Aorta (tissue), 5 donors: Measurements from ENCODE around the gene CLEC4F. TPM values are rescaled to one million over a fixed set of nuclear protein-coding genes. Genes with fewer than 3 reads are reported as not detected.

ENCODE experiments used
- ATAC-seq: fragments of 200-7000 bp; cut with Tn5 transposase; one replicate; pipeline ENCODE4 v1.9.1; 2022; ENCODE audit warnings: moderate library complexity; ENCODE audit not compliant: low FRiP score
- DNase-seq, 2 donors: peaks; one replicate each; pipeline ENCODE4 v3.0.0-alpha.2; 2020
- H3K27ac ChIP-seq, 2 donors: one replicate each; pipeline ENCODE4 v1.5.1; 2013; ENCODE audit warnings: low read length in 2 of 2, mild to moderate bottlenecking in 2 of 2, moderate library complexity in 2 of 2, control low read depth in 1 of 2, inconsistent platforms in 1 of 2, low read depth in 1 of 2
- H3K27me3 ChIP-seq, 2 donors: one replicate each; pipeline ENCODE4 v1.6.1; 2013; ENCODE audit warnings: control low read depth in 1 of 2, low read length in 1 of 2, mild to moderate bottlenecking in 1 of 2, moderate library complexity in 1 of 2; ENCODE audit not compliant: insufficient read depth in 2 of 2, control insufficient read depth in 1 of 2
- H3K36me3 ChIP-seq, 2 donors: one replicate each; pipeline ENCODE4 v1.6.1; 2013; ENCODE audit warnings: control low read depth in 1 of 2, low read length in 1 of 2, mild to moderate bottlenecking in 1 of 2; ENCODE audit not compliant: insufficient read depth in 2 of 2, control insufficient read depth in 1 of 2
- H3K4me1 ChIP-seq, 2 donors: one replicate each; pipeline ENCODE4 v1.6.1; 2013; ENCODE audit warnings: low read length in 2 of 2, control low read depth in 1 of 2, mild to moderate bottlenecking in 1 of 2, moderate library complexity in 1 of 2; ENCODE audit not compliant: insufficient read depth in 2 of 2, control insufficient read depth in 1 of 2
- H3K4me3 ChIP-seq, 2 donors: one replicate each; pipeline ENCODE4 v1.5.1; 2013; ENCODE audit warnings: low read length in 2 of 2, control low read depth in 1 of 2, mild to moderate bottlenecking in 1 of 2
- H3K9me3 ChIP-seq: one replicate; pipeline ENCODE4 v1.6.1; 2013; ENCODE audit warnings: mild to moderate bottlenecking, low read length; ENCODE audit not compliant: control insufficient read depth
- WGBS, 2 donors: extraction: QIAGEN DNeasy Blood & Tissue Kit; methylation state at CpG; one replicate each; pipeline ENCODE4 v1.1.7; 2013; 5-methylcytosine and 5-hydroxymethylcytosine counted together
- intact Hi-C, 2 donors: fragments of 100-400 bp; cut with DNase I; formaldehyde crosslinking; loops; one replicate each; pipeline versions ENCODE4 v1.14.2 to v1.15.0; 2022
- polyA plus RNA-seq, 2 donors: library from polyadenylated mRNA; stranded (reverse); fragments of 200-250 nt; gene quantifications; one replicate each; pipeline ENCODE4 v1.2.3, GENCODE V29; 2013
- total RNA-seq, 2 donors: library from RNA; stranded (reverse); fragmentation: NEBNext Ultra II Directional; extraction: Animal tissue kit (Norgen Biotek cat#: 25700); gene quantifications; one replicate each; pipeline ENCODE4 v1.2.1, GENCODE V29; 2021
- donor health status: healthy with polysubstance abuse.
- donor health status: Bipolar disorder and iron deficiency.
- donor health status: DM: no; HTN: no; CAD: no.
- donor health status: DM: no; HTN: no; CAD: no.
- donor health status: DM: yes; HTN: yes; CAD: no.

Gene CLEC4F
- total and polyA plus RNA-seq, 4 donors, result 0.72 TPM; not detected in 3

DNA sequence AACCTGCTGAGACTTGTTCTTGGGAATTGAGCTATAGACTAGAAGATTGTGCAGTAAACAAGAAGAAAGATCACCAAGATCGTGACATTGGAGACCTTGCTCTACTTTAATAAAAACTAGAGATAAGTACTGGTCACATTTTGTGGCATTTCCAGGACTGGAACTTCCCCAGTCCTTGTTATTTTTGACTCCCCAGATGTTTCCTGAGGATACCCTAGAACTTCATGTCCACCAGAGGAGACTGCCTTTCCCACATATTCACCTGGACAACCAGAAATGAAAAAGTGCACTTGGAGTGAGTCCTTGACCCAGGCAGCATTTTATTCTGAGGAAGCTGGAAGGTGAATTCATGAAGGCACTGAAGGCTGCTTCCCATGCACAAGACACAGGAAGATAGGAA, 9.5 kb upstream of the CLEC4F start:
- 85 to 87% methylated on average over 1 of the region's 1 CpG for WGBS, 2 donors
- ATAC-seq, result no peak
- DNase-seq, result no peak
- H3K4me3 ChIP-seq, result no peak overlapping the region
- H3K9me3 ChIP-seq, result no peaks in the 10 kb centered on the region
- no peak overlapping the region for H3K27ac ChIP-seq
- no peaks in the 10 kb centered on the region for H3K36me3 ChIP-seq
- intact Hi-C loops, result no loop called here
- no peaks in the 10 kb centered on the region for H3K4me1 ChIP-seq
- no peaks in the 10 kb centered on the region for H3K27me3 ChIP-seq

DNA sequence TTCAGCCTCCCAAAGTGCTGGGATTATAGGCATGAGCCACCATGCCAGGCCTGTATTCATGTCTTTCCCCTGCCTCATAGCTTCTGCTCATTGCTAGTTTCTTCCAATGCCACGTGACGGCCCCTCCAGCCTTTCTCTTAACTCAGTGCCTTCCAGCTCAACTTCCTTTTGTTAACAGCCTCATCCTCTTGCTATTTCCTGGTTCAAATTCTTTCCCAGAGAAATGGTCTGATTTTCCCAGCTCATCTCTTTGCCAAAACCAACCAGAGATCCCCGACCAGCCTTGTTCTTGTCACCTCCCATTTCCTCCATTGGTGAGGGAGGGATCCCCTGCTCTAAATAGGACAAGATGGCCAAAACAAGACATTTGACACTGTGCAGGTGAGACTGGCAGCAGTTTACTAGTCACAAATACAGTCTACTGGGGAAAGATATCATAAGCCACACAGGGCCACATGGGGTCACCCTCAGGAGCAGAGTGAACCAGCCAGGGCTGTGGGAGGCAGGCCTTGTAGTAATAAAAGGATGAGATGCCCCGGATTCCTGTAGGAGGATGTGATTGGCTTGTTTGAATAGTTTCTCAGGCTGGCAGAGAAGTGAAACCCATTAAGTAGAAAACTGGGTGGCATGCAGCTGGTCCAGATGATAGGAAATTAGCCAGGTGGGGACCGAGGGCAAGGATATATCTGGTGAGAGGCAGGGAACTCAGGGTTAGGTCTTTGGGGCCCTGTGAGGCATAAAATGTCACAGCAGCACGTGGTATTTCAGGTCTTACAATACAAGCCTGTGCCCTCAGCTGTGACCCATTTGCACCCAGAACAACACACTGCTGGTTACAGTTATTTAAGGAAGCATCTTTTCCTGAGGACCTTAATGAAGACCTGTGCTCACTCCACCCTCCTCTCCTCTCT, 8.8 kb upstream of the CLEC4F start:
- Histone ChIP-seq H3K27ac (no peak overlapping the region), H3K9me3 (no peaks in the 10 kb centered on the region), H3K4me1 (no peaks in the 10 kb centered on the region), H3K27me3 (no peaks in the 10 kb centered on the region), H3K4me3 (no peak overlapping the region), H3K36me3 (no peaks in the 10 kb centered on the region)
- no peak for DNase-seq
- ATAC-seq, result no peak
- WGBS, 2 donors, result 69 to 75% methylated on average over 6 of the region's 6 CpGs
- intact Hi-C loops, result no loop called here

DNA sequence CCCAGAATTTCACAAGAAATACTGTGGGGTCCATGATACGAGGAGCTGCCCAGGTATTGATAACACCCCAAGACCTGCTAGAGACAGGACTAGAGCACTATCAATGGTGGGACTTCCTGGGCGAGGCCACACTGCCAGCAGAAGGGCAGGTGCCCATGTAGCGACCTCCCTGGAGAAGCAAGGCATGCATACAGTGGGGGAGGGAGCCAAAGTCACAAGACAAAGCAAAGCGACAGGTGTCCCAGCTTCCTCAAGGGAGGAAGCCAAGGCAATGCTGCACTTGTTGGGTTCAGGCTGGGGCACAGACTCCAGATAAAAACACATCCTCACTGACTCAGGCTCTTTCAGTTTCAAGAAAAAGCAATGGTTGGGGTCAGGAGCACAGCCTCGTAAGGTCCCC, 7.7 kb upstream of the CLEC4F start:
- H3K4me1 ChIP-seq, result no peaks in the 10 kb centered on the region
- ATAC-seq (no peak), DNase-seq (no peak)
- no peaks in the 10 kb centered on the region for H3K9me3 ChIP-seq
- H3K27me3 ChIP-seq, result no peaks in the 10 kb centered on the region
- 85 to 87% methylated on average over 5 of the region's 5 CpGs for WGBS, 2 donors
- H3K4me3 ChIP-seq, result no peak overlapping the region
- no peak overlapping the region for H3K27ac ChIP-seq
- no peaks in the 10 kb centered on the region for H3K36me3 ChIP-seq
- intact Hi-C loops, result no loop called here

DNA sequence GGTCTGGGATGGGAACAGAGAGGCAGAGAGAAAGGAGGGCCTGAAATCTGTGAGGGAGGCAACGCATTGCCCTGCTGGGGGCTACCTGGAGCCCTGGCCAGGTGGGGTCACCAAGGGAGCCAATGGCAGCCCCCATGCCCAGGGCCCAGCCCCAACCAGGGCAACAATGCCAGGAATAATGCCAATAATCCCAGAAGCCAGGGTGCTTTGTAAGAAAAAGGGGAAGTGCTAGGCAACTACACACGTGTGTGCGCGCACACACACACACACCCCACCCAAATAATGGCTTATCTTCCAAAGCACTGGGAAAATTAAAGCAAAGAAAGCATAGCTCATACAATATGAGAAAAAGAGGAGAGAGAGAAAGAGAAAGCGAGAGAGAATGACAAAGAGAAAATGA, 7.0 kb upstream of the CLEC4F start:
- H3K27me3 ChIP-seq, result no peaks in the 10 kb centered on the region
- H3K4me1 ChIP-seq, result no peaks in the 10 kb centered on the region
- H3K27ac ChIP-seq, result no peak overlapping the region
- no peaks in the 10 kb centered on the region for H3K9me3 ChIP-seq
- no peak overlapping the region for H3K4me3 ChIP-seq
- intact Hi-C loops, result no loop called here
- ATAC-seq (no peak), DNase-seq (no peak)
- no peaks in the 10 kb centered on the region for H3K36me3 ChIP-seq
- WGBS, 2 donors, result 80 to 85% methylated on average over 5 of the region's 5 CpGs

DNA sequence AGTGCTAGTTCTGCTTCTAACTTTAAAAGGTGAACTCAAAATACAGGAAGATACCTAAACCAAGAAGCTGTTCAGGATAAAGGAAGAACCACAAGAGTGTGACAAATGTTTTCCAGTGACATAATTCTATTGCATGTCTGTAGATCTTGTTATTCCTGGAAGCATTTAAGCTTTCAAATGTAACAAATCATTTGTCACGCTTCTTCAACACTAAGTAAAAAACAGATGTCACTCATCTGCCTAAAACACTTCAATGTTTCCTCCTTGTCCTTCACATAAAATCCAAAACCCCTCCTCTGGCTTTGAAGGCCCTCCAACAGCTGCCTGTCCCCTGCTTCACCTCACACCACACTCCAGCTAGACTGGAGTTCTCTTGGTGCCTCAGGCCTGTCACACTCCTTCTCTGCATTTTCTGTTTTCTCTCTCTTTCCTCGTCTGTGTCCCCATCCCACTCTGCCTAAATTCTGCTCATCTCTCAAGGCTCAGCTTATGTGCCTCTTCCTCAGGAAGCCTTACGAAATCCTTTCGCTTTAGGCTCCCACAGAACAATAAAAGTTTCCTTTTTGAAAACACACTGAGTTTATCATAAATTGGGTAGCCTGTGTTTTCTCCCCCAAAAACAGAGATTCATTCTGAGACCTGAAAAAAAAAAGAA, 6.4 kb upstream of the CLEC4F start:
- Histone ChIP-seq H3K9me3 (no peaks in the 10 kb centered on the region), H3K36me3 (no peaks in the 10 kb centered on the region), H3K4me3 (no peak overlapping the region), H3K27me3 (no peaks in the 10 kb centered on the region), H3K4me1 (no peaks in the 10 kb centered on the region), H3K27ac (no peak overlapping the region)
- WGBS, 2 donors, result 77 to 84% methylated on average over 4 of the region's 4 CpGs
- DNase-seq (no peak), ATAC-seq (no peak)
- intact Hi-C loops, result no loop called here

DNA sequence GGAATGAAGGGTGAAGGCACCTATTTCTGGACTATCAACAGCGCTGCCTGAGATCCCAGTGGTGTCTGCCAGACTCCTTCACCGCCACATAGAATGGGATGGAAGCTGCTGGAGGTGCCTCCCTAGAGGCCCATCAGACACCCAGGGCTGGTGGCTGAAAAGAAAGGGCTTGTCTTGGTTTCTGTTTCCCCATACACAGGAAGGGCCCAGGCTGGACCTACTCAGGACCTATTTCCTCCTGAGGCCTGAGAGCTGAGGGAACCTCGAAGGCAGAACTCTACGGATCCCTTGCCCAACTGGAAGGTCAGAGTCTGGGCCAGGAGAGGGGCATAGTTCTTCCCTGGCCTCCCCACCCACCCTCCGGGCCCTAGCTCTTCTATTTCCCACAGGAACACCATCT, 2.9 kb upstream of the CLEC4F start:
- WGBS, 2 donors, result 80 to 93% methylated on average over 5 of the region's 5 CpGs
- intact Hi-C loops, result no loop called here
- H3K27ac ChIP-seq, result no peak overlapping the region
- no peaks in the 10 kb centered on the region for H3K36me3 ChIP-seq
- no peak for ATAC-seq
- no peak overlapping the region for H3K4me3 ChIP-seq
- H3K27me3 ChIP-seq, result no peaks in the 10 kb centered on the region
- H3K4me1 ChIP-seq, result no peaks in the 10 kb centered on the region
- no peaks in the 10 kb centered on the region for H3K9me3 ChIP-seq
- no peak for DNase-seq

DNA sequence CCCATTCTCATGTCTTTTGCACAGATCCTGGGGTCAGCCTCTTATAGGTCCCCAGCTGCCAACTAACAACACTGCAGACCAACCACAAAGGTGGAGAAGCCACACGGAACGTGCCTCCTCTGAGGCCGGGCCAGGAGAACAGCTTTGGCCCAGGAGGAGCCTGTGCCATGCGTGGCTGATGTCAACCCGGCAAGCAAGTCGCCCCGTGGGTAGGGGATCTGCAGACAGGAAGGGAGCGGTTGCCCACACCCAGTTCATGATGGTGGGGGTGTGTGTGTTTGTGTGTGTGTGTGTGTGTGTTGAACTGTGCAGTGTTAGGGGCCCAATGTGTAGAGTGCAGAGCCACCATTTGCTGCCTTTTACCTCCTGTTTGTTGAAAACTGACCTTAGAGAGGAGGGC, 2.4 kb upstream of the CLEC4F start:
- intact Hi-C loops, result no loop called here
- 75 to 92% methylated on average over 8 of the region's 8 CpGs for WGBS, 2 donors
- Histone ChIP-seq H3K27me3 (no peaks in the 10 kb centered on the region), H3K27ac (no peak overlapping the region), H3K9me3 (no peaks in the 10 kb centered on the region), H3K36me3 (no peaks in the 10 kb centered on the region), H3K4me3 (no peak overlapping the region), H3K4me1 (no peaks in the 10 kb centered on the region)
- no peak for DNase-seq
- ATAC-seq, result no peak

DNA sequence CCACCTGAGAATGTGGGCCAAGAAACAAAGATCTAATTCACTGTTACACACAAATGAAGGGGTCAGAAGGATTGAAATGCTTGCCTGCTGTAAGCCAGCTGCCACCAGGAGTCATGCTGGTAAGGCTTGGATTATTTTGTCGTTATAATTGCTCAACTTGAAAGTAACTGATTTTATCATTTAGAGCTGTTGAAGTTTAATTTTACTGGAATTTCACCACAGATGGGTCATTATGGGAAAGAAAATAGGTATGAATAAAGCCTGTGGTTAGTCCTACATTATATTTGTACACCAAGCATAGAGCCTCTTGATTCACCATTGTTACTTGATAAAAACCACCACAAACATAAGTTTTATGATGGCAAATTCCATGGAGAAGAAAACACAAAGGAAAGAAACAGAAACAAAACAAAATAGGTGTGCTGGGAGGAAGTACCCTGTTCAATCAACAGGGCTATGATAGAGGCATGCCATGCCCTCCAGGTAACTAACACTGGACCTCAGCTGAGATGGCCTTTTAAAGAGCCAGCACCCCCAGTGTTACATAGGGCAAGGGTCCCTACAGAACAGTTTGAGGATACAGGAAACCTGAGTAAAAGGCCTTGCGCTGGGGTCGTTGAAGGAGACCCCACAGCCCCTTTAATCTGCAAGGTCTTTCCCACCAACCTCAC, 3.0 kb downstream of the CLEC4F start:
- Histone ChIP-seq H3K27me3 (peaks cover 0 to 2% of the 10 kb centered on the region in 2 donors), H3K4me1 (no peaks in the 10 kb centered on the region), H3K27ac (no peak overlapping the region), H3K4me3 (no peak overlapping the region), H3K36me3 (no peaks in the 10 kb centered on the region), H3K9me3 (no peaks in the 10 kb centered on the region)
- ATAC-seq (no peak), DNase-seq (no peak)
- intact Hi-C loops, result no loop called here
- WGBS, 2 donors, result 85 to 93% methylated on average over 3 of the region's 3 CpGs
